Fibroblast of skin of left quadriceps (primary cell): Measurements from ENCODE around the gene CTRL.
"Not testable (repeated sequence)": the region's sequence is repeated elsewhere in the genome, so short reads cannot be mapped to it uniquely, and the experiment has no call there.

ENCODE experiments used
- DNase-seq, 2 experiments: peaks; one replicate each; pipeline ENCODE4 v3.0.0-alpha.2; 2013; ENCODE audit warnings: low read depth in 2 of 2

Gene CTRL

DNA sequence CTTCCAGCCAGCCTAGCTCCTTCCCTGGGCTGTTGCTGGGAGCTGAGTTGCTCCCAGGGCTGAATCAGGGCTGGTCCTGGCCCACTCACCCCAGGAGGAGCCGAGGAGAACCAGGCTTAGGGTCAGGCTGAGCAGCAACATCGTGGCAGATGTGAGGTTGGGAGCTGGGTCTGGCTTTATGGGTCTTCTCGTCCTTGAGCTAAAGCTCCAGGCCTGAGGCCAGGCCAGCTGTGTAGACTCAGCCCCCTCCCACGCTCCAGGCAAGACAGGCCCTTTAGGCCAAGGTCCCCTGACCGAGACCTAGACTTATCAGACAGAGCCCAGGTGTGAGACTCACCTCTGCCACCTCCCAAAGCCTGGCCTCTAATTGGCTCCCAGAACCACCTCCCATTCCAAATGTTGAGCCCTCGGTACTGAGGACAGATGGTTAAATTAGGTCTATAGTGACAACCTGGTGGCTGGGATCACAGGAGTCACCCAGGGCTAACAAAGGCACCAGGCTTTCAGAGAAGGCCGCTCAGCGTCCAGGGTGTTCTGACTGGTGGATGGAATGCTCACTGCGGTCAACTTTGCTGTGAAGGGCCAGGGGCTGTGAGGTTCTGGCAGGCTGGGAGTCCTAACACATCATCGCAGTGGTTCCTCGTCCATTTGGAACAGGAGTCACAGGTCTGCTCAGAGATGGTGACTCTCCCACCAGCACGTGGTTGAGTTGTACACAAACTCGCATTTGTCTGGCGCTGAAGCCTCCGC lies at the start of gene CTRL:
CTRL (minus strand) TSS at position 151 of the 750 bp plus-strand sequence; CDS start at position 141, 10 bp downstream.
- DNase-seq: no peak

- DNase-seq: no peak
These were observed 48.5 kb upstream of the CTRL start, which contains the start of gene DPEP3 for GRCh38 chr16:67979955-67980678. DPEP3 (minus strand) TSS chr16:67980499; CDS start chr16:67980380, 119 bp downstream.

DNA sequence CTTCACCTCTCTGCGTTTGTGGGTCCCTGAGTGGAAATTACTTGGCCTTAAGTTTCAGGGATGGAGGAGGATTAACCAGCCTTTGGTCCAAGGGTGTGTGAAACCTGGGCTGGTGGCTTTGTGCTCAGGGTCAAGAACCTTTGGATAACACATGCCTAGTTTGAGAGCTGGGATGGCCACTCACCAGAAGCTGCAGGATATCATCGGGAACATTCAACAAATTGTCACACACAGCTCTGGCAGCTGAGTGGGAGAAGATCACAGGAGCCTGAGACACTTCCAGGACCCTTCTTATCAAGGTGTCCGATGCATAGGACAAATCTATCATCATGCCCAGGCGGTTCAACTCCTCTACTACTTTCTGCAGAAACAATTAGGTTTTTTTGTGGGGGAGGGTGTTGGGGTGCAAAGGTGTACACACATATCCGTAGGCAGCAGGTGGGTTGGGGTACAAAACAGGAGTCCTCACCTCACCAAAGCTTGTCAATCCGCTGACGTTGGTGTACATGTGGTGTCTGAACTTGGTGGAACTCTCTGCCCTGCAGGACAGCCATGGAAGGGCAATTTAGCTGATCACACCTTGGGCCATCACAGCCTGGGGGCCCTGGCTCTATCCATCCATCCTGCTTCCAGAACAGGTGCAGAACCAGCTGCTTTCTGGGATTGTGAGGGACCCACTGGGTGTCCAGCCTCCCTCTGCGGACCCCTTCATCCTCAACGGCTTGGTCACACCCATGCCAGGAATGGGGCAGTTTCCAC lies 46.0 kb upstream of the CTRL start:
- no peak for DNase-seq

DNA sequence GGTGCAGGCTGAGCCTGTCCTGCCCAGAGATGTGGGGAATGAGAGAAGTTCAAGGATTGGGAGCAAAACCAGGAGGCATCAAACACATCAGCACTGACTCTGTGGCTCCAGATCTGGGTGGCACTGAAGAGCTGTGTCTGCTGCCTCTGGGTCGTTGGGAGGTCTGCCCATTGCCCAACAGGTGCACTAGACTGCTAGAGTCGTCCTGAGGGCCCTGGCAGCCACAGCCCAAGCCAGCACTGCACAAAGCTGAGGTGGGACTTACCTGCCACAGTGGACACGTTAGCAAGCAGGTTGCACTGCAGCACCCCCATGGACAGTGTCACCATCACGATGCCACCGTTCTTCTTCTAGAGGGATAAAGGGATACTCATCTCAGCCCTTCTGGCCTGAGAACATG lies 45.3 kb upstream of the CTRL start:
- no peak for DNase-seq

DNA sequence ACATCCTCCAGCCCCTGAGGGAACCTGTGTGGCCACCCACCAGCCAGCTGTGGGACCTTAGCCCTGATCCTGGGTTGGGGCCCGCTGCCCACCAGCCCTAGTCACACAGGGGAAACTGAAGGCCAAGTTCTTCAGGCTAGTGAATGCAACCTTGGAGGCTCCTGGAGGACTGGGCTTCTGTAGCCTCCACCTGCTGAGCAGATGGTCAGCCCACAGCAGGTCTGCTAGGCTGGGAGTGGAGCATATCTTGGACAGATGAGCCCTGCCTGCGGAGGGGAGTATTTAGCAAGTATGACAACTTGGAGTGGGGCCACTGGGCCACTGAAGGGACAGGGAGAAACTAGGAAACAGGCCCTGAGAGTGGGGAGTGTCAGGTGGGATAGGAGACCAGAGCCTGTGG lies 44.5 kb upstream of the CTRL start:
- no peak for DNase-seq

DNA sequence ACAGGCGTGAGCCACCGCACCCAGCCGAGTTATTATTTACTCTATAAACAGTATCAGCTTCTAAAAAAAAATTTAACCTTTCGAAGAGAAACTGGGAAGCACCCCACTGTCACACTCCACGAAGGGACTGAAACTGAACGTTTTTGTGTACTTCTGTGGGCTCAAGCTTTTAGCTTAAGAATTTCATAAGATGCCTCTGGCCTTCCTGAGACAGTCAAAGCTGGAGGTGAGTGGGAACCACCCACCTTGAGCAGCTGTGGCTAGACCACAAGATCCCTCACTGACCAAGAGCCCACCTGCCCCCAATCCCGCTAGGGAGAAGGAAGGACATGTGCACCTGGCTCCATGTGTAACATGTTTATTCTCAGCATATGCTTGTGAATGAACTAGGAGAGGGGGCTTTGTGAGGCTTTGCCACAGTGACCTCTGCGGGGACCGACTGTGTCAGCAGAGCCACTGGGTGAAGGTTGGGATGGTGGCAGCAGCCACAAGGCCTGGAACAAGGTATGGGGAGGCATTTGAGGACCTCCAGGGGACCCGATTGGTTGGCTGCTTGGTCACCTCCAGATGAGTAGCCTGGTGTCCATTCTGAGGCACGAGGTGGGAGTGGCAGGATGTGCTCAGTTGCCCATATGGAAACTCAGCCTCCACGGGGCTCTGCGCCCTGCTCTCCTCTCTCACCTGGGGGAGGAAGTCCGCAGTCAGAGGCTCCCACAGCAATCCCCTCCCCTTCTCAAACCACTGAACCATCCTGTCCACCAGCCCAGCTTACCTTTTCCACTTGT lies 43.9 kb upstream of the CTRL start:
- no peak for DNase-seq

DNA sequence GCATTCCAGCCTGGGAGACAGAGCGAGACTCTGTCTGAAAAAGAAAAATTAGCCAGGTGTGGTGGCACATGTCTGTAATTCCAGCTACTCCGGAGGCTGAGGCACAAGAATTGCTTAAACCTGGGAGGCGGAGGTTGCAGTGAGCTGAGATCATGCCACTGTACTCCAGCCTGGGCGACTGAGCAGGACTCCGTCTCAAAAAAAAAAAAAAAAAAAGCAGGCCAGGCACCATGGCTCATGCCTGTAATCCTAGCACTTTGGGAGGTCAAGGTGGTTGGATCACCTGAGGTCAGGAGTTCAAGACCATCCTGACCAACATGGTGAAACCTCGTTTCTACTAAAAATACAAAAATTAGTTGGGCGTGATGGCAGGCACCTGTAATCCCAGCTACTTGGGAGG lies 40.6 kb upstream of the CTRL start:
- DNase-seq: not testable (repeated sequence)

DNA sequence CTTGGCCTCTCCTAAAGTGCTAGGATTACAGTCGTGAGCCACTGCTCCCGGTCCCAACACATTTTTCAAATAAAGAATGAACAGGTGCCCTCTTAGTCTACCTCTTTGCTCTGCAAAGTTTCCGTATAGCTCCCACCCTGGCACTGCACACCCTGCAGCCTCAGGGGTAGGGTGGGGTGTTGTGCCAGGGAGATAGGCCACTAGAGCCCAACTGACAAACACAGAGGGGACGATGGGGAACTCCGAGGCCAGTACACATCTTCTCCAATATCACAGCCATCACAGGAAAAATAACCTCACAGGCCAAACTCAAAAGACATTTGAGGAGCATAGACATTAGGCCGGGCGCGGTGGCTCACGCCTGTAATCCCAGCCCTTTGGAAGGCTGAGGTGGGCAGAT lies 39.4 kb upstream of the CTRL start:
- DNase-seq: no peak

DNA sequence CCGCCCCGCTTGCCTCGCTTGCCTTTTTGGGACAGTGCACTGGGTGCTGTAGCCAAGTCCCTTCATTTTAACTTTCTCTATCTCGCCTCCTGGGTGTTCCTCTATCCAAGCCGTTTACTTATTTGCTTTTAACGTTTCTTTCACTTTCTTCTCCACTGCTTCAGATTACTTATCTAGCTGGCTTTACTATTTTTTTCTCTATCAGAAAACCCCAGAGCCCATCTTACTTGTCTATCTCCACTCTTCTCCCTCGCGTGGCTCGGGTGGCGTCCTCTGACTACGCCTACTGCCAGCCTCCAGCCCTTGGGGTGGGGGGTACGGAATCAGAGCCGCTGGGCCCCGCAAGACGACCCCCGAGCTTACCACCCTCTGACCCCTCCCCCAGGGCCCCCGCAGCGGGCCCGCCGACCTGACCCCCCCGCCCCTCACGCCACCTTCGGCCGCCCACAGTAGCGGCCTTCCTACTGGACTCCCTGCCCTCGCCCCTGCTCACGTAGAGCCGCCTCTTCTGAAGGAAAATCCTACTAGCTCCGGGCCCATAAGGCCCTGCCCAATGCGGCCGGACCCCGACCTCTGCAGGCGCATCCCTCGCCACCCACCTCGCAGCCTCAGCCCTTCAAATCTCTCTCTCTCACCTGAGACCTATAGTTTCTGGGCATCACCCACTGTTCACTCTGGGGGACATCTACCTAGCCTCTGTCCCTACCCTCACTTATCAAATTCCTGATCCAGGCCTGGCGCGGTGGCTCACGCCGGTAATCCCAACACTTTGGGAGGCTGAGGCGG lies 37.8 kb upstream of the CTRL start:
- DNase-seq: no peak

- DNase-seq: peak; percentile 67 to 72
These were observed 37.0 kb upstream of the CTRL start, which contains the start of gene SLC12A4 for GRCh38 chr16:67968400-67969253. SLC12A4 (minus strand) TSS chr16:67968637; CDS start chr16:67968553, 84 bp downstream.

DNA sequence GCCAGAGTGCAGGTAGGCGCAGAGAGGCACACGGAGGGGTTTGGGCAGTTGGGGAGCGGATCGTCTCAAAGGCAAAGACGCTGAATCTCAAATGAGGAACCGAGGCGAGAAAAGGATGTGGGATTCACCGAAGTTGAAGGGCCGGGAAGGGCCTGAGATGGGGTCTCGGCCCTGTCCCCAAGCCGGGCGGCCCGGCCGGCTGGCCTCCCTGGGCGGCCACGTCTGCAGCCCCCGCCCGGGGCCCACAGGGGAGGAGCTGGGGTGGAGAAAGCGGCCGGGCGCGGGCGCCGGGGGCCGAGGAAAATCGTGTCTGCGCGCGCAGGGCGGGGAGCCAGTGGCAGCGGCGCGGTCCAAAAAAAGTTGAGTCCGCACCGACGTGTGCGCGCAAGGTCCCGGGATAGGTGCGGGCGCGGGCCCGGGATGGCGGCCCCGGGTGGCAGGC lies 36.3 kb upstream of the CTRL start:
- no peak for DNase-seq

DNA sequence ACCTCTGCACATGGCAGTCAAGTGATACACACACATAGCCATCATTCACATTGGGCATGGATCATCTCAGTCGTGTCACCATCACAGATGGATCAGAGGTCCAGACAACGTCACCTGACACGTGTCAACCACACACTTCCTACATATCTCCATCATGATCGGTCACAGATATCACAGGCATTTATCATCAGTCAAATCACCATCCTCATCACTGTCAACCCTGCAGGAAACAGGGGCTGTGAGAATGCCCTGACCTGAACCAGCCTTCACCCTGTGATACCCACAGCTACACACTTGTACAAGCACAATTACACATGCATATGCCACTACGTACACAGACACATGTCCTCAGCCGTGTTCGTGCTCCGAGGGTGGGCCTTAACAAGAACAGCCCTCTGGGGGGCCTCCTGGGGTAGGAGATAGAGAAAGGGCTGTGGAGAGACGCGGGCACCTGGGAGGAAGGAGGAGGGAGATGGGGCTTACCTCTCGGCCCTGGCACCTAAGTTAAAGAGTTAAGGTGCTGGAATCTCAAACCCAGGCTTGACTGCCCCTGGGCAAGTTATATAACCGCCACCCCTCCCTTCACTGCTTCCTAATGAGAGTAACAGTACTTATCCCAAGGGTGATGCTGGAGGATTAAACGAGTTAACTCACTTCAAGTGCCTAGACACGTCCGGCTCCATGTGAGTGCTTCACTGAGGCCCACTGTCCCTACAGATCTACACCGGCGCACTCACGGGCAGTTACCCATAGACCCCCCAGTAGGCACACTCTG lies 35.7 kb upstream of the CTRL start:
- DNase-seq: no peak

DNA sequence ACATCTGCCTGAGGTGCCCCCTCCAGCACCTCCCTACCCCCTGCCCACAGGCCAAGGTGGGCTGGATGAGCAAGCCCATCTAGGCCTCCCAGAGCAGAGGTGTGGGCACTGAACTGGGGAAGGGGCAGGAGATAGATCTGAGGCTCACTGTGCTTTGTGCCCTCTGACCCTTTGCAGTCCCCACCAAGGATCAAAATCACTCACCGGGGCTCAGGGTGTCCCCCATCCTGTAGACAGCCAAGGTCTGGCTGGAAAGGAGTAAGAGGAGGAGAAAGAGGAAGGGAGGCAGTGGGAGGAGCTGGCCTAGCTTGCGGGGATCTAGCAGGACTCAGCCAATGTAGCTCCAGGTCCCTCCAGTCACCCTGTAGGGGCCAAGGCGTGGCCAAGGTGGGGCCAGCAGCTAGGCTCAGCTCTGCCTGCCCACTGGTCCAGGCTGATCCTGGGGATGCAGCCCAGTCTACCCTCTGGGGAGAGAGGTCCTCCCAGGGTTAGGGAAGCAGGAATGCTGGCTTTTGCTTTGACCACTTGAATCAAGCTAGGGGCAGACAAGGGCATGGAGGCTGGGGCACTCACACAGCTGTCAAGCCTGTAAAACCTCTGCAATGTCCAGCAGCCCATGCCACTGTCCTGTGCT lies 35.0 kb upstream of the CTRL start:
- no peak for DNase-seq

DNA sequence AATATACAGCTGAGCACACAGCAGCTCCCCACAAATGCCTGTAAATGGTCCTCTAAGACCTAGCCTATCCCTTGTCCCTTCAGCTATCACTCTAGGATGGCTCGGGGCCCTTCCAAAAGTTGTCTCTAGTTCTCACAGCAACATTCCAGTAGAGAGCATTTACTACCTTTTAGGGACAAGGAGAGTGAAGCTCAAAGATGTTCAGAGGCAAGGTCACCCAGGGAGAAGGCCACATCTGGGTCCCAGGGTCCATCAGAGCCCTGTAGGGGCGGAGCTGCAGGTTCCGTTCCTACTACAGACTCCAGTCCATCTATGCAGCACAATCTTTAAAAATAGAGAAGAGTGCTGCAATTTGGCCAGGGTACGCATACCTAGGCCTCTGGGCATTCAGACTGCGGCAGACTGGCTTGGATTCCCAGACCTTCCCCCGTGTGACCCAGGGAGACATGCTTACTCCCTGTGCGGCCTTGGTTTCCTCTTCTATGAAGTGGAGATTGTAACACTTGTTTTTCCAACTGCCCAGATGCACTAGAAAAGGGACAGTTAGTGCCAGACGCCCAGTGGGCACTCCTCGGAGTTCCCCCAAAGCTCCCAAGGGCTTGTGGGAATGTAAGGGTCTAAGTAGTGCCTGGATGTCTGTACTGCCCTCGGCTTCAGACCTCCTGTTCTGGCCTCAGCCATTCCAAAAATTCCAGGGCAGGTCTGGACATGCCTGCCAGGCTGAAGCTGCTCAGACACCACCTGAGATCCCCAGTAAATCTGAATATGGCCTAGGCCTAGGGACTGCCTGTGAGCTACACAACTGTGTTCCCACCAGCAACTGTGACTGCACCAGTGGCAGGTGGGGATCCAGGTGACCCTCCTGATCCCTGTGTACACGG lies 34.2 kb upstream of the CTRL start:
- DNase-seq: no peak

- no peak for DNase-seq
These were observed 32.9 kb upstream of the CTRL start for GRCh38 chr16:67964477-67965131.

DNA sequence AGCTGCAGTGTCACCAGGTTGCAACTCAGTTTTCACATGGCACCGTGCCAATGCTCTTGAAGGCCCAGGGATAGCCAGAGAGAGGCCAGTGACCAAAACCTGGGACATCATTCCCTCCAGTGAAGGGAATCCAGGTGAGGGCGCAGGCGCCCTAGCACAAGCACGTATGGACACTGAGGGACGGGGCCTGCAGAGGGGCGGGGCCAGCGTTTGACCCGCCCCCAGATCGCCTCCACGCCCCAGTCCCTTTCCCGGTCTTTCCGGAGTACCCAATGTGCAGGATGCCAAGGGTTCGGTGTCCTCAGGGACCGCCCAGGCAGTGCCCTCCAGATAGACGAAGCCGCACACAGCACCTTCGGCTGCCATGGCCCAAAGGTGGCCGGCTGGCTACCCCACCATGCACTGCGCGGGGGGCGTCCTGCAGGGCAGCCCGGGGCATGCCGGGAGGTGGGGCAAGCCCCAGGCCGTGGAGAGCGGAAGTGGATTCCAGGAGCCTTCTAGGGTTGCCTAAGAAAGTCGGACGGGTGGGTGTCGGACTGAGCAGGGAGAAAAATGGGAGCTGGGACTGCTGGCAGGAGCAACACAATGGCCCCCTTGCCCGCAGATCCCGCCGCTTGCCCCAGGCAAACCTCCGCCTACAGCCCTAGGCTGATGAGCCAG lies 32.1 kb upstream of the CTRL start:
- no peak for DNase-seq
